GM23338 (cell line): ENCODE results near the gene DDX46. TPM values are rescaled to one million over a fixed set of nuclear protein-coding genes. Genes with fewer than 3 reads are reported as not detected.

Source experiments
- ATAC-seq: fragments of 200-7000 bp; cut with Tn5 transposase; 3 replicates; pipeline ENCODE4 v1.9.1; 2020
- DNase-seq: peaks from one replicate; pipeline ENCODE4 v3.0.0-alpha.2; 2015; ENCODE audit warnings: low spot score
- H2AFZ ChIP-seq: fragments of 200-600 bp; sonication (generic); 2 replicates; pipeline ENCODE4 v1.8.0; 2016; ENCODE audit warnings: antibody characterized with exemption, mild to moderate bottlenecking, moderate library complexity
- H3F3A ChIP-seq: fragments of 200-600 bp; sonication (generic); replicated peaks from 2 replicates; pipeline ENCODE4 v1.8.0; 2017; ENCODE audit warnings: antibody characterized with exemption, mixed run types, low read depth
- H3K27ac ChIP-seq: fragments of 200-600 bp; sonication (generic); 2 replicates; pipeline ENCODE4 v1.6.1; 2016; ENCODE audit warnings: low read depth
- H3K27me3 ChIP-seq: fragments of 200-600 bp; sonication (generic); 2 replicates; pipeline ENCODE4 v1.8.0; 2016; ENCODE audit warnings: mild to moderate bottlenecking, mixed run types, moderate library complexity; ENCODE audit not compliant: insufficient read depth
- H3K36me3 ChIP-seq: fragments of 200-600 bp; sonication (generic); 2 replicates; pipeline ENCODE4 v1.8.0; 2016; ENCODE audit warnings: mild to moderate bottlenecking; ENCODE audit not compliant: insufficient read depth
- H3K4me1 ChIP-seq: fragments of 200-600 bp; sonication (generic); 2 replicates; pipeline ENCODE4 v1.8.0; 2016; ENCODE audit warnings: mild to moderate bottlenecking, moderate library complexity; ENCODE audit not compliant: insufficient read depth
- H3K4me2 ChIP-seq: fragments of 200-600 bp; sonication (generic); 2 replicates; pipeline ENCODE4 v1.7.1; 2017; ENCODE audit warnings: mixed run types
- H3K4me3 ChIP-seq: fragments of 200-600 bp; sonication (generic); 2 replicates; pipeline ENCODE4 v1.6.1; 2016; ENCODE audit warnings: mixed run types
- H3K79me2 ChIP-seq: fragments of 200-600 bp; sonication (generic); replicated peaks from 2 replicates; pipeline ENCODE4 v1.8.0; 2017; ENCODE audit warnings: mild to moderate bottlenecking; ENCODE audit not compliant: insufficient read depth
- H3K9me2 ChIP-seq: fragments of 200-600 bp; sonication (generic); 2 replicates; pipeline ENCODE4 v1.8.0; 2017; ENCODE audit not compliant: insufficient read depth
- H4K20me1 ChIP-seq: fragments of 200-600 bp; sonication (generic); replicated peaks from 2 replicates; pipeline ENCODE4 v1.8.0; 2017; ENCODE audit warnings: mild to moderate bottlenecking; ENCODE audit not compliant: insufficient read depth
- H3K27ac Mint-ChIP-seq: 2 replicates; pipeline ENCODE4 v1.8.0; 2020; ENCODE audit warnings: inconsistent platforms, mild to moderate bottlenecking, moderate library complexity, mixed read lengths
- H3K27me3 Mint-ChIP-seq: 3 replicates; pipeline ENCODE4 v1.8.0; 2022; ENCODE audit warnings: low read depth, mild to moderate bottlenecking, moderate library complexity, mixed read lengths, inconsistent platforms; ENCODE audit not compliant: insufficient read depth, poor library complexity
- H3K36me3 Mint-ChIP-seq: 3 replicates; pipeline ENCODE4 v1.8.0; 2021; ENCODE audit warnings: low read depth, mild to moderate bottlenecking, inconsistent platforms, moderate library complexity, mixed read lengths
- H3K4me1 Mint-ChIP-seq: 3 replicates; pipeline ENCODE4 v1.8.0; 2020; ENCODE audit warnings: mild to moderate bottlenecking, inconsistent platforms, mixed read lengths
- H3K4me3 Mint-ChIP-seq: 3 replicates; pipeline ENCODE4 v1.8.0; 2021; ENCODE audit warnings: moderate library complexity, mild to moderate bottlenecking, inconsistent platforms, mixed read lengths
- H3K9me3 Mint-ChIP-seq: 3 replicates; pipeline ENCODE4 v1.8.0; 2020; ENCODE audit warnings: moderate library complexity, mild to moderate bottlenecking, inconsistent platforms, mixed read lengths
- CREB1 ChIP-seq: fragments of 250-450 bp; sonication (Bioruptor Pico); IDR thresholded peaks from 2 replicates; pipeline ENCODE4 v1.5.0; 2020; ENCODE audit warnings: low read depth, mild to moderate bottlenecking, moderate library complexity
- EZH2phosphoT487 ChIP-seq: fragments of 200-600 bp; sonication (generic); IDR thresholded peaks from one replicate; pipeline ENCODE4 v1.8.1; 2018; ENCODE audit warnings: antibody characterized with exemption; ENCODE audit not compliant: unreplicated experiment
- NANOG ChIP-seq: IDR thresholded peaks from 2 replicates; pipeline ENCODE4 v1.6.1; 2016; ENCODE audit warnings: antibody characterized with exemption, borderline replicate concordance
- POLR2AphosphoS5 ChIP-seq: IDR thresholded peaks from 2 replicates; pipeline ENCODE4 v1.6.1; 2016; ENCODE audit warnings: antibody characterized with exemption, low read depth
- STAT1 ChIP-seq: IDR thresholded peaks from one replicate; pipeline ENCODE4 v1.6.1; 2016; ENCODE audit warnings: antibody characterized with exemption; ENCODE audit not compliant: unreplicated experiment
- ZNF331 ChIP-seq: fragments of 250-450 bp; sonication (Bioruptor Pico); IDR thresholded peaks from 2 replicates; pipeline ENCODE4 v1.5.0; 2020; ENCODE audit warnings: low read depth, mild to moderate bottlenecking, moderate library complexity
- polyA plus RNA-seq: library from polyadenylated mRNA; unstranded; fragments of >200 nt; fragmentation: Nextera tagmentation; extraction: Ambion mirVana; gene quantifications from 2 replicates; pipeline ENCODE4 v1.2.1, GENCODE V29; 2016
- total RNA-seq: library from RNA; depleted of rRNA; stranded (reverse); fragments of >200 nt; shearing (Covaris generic); gene quantifications from 2 replicates; pipeline ENCODE4 v1.2.3, GENCODE V29; 2014
- TF ChIP-seq, protein P1 (sequence below): IDR thresholded peaks from one replicate; pipeline ENCODE4 v1.6.1; 2018; ENCODE audit warnings: antibody characterized with exemption; ENCODE audit not compliant: unreplicated experiment
- TF ChIP-seq, protein P2 (sequence below): fragments of 250-450 bp; sonication (Bioruptor Pico); IDR thresholded peaks from 2 replicates; pipeline ENCODE4 v1.5.0; 2020; ENCODE audit warnings: mild to moderate bottlenecking, moderate library complexity

Gene DDX46
- total and polyA plus RNA-seq, 2 experiments from 2014 or later: 85.6 to 91.4 TPM

DNA sequence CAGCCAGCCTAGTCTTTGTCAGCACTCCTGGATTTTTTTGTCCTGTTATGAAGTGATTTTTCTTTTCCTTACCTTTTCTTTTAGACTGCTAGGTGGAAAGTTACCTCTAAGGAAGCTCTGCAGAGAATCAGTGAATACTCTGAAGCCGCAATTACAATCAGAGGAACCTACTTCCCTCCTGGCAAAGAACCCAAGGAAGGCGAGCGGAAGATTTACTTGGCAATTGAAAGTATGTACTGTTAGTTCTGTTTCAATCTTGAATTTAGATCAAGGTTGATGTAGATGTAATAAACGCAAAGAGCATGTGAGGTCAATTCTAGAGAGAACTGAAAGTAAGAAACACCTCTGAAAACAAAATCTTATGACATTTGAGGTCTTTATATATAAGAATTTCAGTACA lies 60.2 kb downstream of the DDX46 start:
- Histone ChIP-seq H4K20me1 (0 out of 2 replicates have a peak, but pooled peaks cover 19% of the 10 kb centered on the region), H2AFZ (no peak overlapping the region), H3K27me3 (no peaks in the 10 kb centered on the region), H3K36me3 (peaks cover 59% of the 10 kb centered on the region), H3K79me2 (no peaks in the 10 kb centered on the region), H3F3A (peaks cover 6% of the 10 kb centered on the region; the same call in 1 of the 2 replicates), H3K27ac (no peak overlapping the region), H3K4me2 (no peak overlapping the region), H3K9me2 (no peaks in the 10 kb centered on the region), H3K4me1 (no peaks in the 10 kb centered on the region), H3K4me3 (no peak overlapping the region)
- H3K27ac Mint-ChIP-seq: no peak overlapping the region
- peaks cover 88% of the 10 kb centered on the region for H3K36me3 Mint-ChIP-seq
- no peaks in the 10 kb centered on the region for H3K9me3 Mint-ChIP-seq
- H3K27me3 Mint-ChIP-seq: no peaks in the 10 kb centered on the region
- H3K4me1 Mint-ChIP-seq: no peaks in the 10 kb centered on the region
- TF ChIP-seq POLR2AphosphoS5 (no peak), NANOG (no peak), ZNF331 (CRISPR knock-in tag) (no peak)
- TF ChIP-seq, protein P1, sequence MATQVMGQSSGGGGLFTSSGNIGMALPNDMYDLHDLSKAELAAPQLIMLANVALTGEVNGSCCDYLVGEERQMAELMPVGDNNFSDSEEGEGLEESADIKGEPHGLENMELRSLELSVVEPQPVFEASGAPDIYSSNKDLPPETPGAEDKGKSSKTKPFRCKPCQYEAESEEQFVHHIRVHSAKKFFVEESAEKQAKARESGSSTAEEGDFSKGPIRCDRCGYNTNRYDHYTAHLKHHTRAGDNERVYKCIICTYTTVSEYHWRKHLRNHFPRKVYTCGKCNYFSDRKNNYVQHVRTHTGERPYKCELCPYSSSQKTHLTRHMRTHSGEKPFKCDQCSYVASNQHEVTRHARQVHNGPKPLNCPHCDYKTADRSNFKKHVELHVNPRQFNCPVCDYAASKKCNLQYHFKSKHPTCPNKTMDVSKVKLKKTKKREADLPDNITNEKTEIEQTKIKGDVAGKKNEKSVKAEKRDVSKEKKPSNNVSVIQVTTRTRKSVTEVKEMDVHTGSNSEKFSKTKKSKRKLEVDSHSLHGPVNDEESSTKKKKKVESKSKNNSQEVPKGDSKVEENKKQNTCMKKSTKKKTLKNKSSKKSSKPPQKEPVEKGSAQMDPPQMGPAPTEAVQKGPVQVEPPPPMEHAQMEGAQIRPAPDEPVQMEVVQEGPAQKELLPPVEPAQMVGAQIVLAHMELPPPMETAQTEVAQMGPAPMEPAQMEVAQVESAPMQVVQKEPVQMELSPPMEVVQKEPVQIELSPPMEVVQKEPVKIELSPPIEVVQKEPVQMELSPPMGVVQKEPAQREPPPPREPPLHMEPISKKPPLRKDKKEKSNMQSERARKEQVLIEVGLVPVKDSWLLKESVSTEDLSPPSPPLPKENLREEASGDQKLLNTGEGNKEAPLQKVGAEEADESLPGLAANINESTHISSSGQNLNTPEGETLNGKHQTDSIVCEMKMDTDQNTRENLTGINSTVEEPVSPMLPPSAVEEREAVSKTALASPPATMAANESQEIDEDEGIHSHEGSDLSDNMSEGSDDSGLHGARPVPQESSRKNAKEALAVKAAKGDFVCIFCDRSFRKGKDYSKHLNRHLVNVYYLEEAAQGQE: no peak
- H3K4me3 Mint-ChIP-seq: no peak overlapping the region
- DNase-seq (no peak), ATAC-seq (no peak)

DNA sequence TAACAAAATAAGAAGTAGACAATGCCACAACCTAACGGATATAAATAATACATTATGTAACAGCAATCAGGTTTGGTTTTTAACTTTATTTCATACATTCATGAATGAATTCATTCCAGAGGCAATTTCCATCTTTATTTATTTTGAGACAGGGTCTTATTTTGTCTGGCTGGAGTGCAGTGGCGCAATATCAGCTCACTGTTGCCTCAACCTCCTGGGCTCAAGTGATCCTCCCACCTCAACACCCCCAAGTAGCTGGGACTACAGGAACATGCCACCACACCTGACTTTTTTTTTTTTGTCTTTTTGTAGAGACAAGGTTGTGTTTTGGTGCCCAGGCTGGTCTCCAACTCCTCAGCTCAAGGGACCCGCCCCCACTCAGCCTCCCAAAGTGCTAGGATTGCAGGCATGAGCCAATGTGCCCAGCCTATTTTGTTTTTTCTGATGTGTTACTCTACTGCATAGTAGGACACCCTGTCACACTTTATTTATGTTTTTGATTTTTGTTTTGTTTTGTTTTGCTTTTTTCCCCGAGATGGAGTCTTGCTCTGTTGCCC lies 60.9 kb downstream of the DDX46 start:
- Histone ChIP-seq H3K27me3 (no peaks in the 10 kb centered on the region), H4K20me1 (0 out of 2 replicates have a peak, but pooled peaks cover 19% of the 10 kb centered on the region), H3K36me3 (peaks cover 59% of the 10 kb centered on the region), H3F3A (peaks cover 6% of the 10 kb centered on the region; the same call in 1 of the 2 replicates), H3K9me2 (no peaks in the 10 kb centered on the region), H3K79me2 (no peaks in the 10 kb centered on the region), H3K27ac (no peak overlapping the region), H3K4me1 (no peaks in the 10 kb centered on the region), H3K4me2 (no peak overlapping the region), H3K4me3 (no peak overlapping the region), H2AFZ (no peak overlapping the region)
- H3K27ac Mint-ChIP-seq: no peak overlapping the region
- no peaks in the 10 kb centered on the region for H3K27me3 Mint-ChIP-seq
- no peak for ATAC-seq
- H3K9me3 Mint-ChIP-seq: no peaks in the 10 kb centered on the region
- H3K36me3 Mint-ChIP-seq: peaks cover 86% of the 10 kb centered on the region
- no peak overlapping the region for H3K4me3 Mint-ChIP-seq
- no peaks in the 10 kb centered on the region for H3K4me1 Mint-ChIP-seq
- no peak for DNase-seq
- TF ChIP-seq, protein P1: no peak
- TF ChIP-seq, protein P2, sequence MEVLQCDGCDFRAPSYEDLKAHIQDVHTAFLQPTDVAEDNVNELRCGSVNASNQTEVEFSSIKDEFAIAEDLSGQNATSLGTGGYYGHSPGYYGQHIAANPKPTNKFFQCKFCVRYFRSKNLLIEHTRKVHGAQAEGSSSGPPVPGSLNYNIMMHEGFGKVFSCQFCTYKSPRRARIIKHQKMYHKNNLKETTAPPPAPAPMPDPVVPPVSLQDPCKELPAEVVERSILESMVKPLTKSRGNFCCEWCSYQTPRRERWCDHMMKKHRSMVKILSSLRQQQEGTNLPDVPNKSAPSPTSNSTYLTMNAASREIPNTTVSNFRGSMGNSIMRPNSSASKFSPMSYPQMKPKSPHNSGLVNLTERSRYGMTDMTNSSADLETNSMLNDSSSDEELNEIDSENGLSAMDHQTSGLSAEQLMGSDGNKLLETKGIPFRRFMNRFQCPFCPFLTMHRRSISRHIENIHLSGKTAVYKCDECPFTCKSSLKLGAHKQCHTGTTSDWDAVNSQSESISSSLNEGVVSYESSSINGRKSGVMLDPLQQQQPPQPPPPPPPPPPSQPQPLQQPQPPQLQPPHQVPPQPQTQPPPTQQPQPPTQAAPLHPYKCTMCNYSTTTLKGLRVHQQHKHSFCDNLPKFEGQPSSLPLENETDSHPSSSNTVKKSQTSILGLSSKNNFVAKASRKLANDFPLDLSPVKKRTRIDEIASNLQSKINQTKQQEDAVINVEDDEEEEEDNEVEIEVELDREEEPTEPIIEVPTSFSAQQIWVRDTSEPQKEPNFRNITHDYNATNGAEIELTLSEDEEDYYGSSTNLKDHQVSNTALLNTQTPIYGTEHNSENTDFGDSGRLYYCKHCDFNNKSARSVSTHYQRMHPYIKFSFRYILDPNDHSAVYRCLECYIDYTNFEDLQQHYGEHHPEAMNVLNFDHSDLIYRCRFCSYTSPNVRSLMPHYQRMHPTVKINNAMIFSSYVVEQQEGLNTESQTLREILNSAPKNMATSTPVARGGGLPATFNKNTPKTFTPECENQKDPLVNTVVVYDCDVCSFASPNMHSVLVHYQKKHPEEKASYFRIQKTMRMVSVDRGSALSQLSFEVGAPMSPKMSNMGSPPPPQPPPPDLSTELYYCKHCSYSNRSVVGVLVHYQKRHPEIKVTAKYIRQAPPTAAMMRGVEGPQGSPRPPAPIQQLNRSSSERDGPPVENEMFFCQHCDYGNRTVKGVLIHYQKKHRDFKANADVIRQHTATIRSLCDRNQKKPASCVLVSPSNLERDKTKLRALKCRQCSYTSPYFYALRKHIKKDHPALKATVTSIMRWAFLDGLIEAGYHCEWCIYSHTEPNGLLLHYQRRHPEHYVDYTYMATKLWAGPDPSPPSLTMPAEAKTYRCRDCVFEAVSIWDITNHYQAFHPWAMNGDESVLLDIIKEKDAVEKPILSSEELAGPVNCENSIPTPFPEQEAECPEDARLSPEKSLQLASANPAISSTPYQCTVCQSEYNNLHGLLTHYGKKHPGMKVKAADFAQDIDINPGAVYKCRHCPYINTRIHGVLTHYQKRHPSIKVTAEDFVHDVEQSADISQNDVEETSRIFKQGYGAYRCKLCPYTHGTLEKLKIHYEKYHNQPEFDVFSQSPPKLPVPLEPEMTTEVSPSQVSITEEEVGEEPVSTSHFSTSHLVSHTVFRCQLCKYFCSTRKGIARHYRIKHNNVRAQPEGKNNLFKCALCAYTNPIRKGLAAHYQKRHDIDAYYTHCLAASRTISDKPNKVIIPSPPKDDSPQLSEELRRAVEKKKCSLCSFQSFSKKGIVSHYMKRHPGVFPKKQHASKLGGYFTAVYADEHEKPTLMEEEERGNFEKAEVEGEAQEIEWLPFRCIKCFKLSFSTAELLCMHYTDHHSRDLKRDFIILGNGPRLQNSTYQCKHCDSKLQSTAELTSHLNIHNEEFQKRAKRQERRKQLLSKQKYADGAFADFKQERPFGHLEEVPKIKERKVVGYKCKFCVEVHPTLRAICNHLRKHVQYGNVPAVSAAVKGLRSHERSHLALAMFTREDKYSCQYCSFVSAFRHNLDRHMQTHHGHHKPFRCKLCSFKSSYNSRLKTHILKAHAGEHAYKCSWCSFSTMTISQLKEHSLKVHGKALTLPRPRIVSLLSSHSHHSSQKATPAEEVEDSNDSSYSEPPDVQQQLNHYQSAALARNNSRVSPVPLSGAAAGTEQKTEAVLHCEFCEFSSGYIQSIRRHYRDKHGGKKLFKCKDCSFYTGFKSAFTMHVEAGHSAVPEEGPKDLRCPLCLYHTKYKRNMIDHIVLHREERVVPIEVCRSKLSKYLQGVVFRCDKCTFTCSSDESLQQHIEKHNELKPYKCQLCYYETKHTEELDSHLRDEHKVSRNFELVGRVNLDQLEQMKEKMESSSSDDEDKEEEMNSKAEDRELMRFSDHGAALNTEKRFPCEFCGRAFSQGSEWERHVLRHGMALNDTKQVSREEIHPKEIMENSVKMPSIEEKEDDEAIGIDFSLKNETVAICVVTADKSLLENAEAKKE (CRISPR knock-in tag): no peak
- TF ChIP-seq POLR2AphosphoS5 (no peak), STAT1 (no peak), CREB1 (CRISPR knock-in tag) (no peak), EZH2phosphoT487 (no peak)
